Testis (tissue), 3 donors: Measurements from ENCODE around the gene NFATC2. TPM values are rescaled to one million over a fixed set of nuclear protein-coding genes. Genes with fewer than 3 reads are reported as not detected.

Source experiments
- DNase-seq: peaks from one replicate; pipeline ENCODE4 v3.0.0-alpha.2; 2019
- H3K27ac ChIP-seq, 2 donors: fragments of 200-600 bp; sonication (generic); one replicate each; pipeline ENCODE4 v1.5.1; 2019
- H3K27me3 ChIP-seq: fragments of 200-600 bp; sonication (generic); one replicate; pipeline ENCODE4 v1.5.1; 2019
- H3K36me3 ChIP-seq: fragments of 200-600 bp; sonication (generic); one replicate; pipeline ENCODE4 v1.5.1; 2017; ENCODE audit warnings: low read depth; ENCODE audit errors: missing control alignments
- H3K4me1 ChIP-seq: fragments of 200-600 bp; sonication (generic); one replicate; pipeline ENCODE4 v1.5.1; 2019
- H3K4me3 ChIP-seq, 2 donors: fragments of 200-600 bp; sonication (generic); one replicate each; pipeline ENCODE4 v1.5.1; 2017 to 2019
- H3K9me3 ChIP-seq: fragments of 200-600 bp; sonication (generic); one replicate; pipeline ENCODE4 v1.5.1; 2017
- POLR2A ChIP-seq: fragments of 450-650 bp; IDR thresholded peaks from one replicate; pipeline ENCODE4 v1.6.1; 2017; ENCODE audit warnings: antibody characterized with exemption, mild to moderate bottlenecking, moderate library complexity
- WGBS, 2 donors: methylation state at CpG; one replicate each; pipeline ENCODE4 v1.1.5; 2018; 5-methylcytosine and 5-hydroxymethylcytosine counted together
- intact Hi-C: fragments of 100-400 bp; cut with DNase I; formaldehyde crosslinking; loops from one replicate; pipeline ENCODE4 v1.15.1; 2023; ENCODE audit warnings: low total_unique reads
- polyA plus RNA-seq: library from polyadenylated mRNA; stranded (reverse); fragments of 350-450 nt; fragmentation: Illumina TruSeq; extraction: RNeasy Lipid Tissue Mini Kit (QIAGEN cat#74804); gene quantifications from one replicate; pipeline ENCODE4 v1.2.3, GENCODE V29; 2014; ENCODE audit warnings: low read depth, low replicate concordance; ENCODE audit not compliant: insufficient read depth
- total RNA-seq, 2 donors: library from RNA; depleted of rRNA; stranded (reverse); fragments of >200 nt; gene quantifications; one replicate each; pipeline ENCODE4 v1.2.3, GENCODE V29; 2016
- TF ChIP-seq, protein P1 (sequence below), 3 experiments: fragments of 450-650 bp in 2 of 3; fragments of 200-600 bp in 1 of 3; sonication (generic) in 1 of 3; IDR thresholded peaks; one replicate each; pipeline ENCODE4 v1.5.1; 2016 to 2019; ENCODE audit warnings: antibody characterized with exemption in 3 of 3, mild to moderate bottlenecking in 2 of 3, moderate library complexity in 1 of 3

The NFATC2 gene
- total and polyA plus RNA-seq, 3 donors from 2014 or later, result 5.4 to 7.5 (median 6.5) TPM

DNA sequence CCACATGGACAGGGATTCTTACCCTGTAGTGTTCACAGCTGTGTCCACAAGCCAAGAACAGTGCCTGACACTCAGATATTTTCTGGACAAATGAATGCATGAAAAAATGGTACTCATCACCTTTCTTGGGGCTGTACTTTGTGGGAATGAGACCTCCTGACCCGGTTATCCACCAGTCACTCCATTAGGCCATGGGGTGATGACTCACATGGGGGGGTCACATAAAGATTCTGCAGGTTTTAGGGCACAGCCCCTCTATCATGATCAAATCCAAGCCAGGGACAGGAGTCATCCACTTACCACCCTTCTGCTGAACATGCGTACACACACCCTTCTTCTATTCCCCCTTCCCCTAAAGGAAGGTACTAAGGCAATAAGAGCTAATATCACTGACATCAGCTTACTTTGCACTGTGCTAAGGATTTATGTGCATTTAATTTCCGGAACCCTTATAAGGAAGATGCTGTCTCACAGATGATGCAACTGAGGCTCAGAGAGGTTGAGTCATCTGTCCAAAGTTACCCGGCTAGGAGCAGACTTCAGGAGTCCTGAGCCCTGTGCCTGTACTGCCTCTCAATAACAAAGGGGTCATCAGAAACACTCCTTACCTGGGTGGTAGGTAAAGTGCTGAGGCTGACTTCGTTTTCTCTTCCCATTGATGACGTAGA is 107.8 kb downstream of the NFATC2 start:
- intact Hi-C loops, result no loop called here
- no peaks in the 10 kb centered on the region for H3K36me3 ChIP-seq

DNA sequence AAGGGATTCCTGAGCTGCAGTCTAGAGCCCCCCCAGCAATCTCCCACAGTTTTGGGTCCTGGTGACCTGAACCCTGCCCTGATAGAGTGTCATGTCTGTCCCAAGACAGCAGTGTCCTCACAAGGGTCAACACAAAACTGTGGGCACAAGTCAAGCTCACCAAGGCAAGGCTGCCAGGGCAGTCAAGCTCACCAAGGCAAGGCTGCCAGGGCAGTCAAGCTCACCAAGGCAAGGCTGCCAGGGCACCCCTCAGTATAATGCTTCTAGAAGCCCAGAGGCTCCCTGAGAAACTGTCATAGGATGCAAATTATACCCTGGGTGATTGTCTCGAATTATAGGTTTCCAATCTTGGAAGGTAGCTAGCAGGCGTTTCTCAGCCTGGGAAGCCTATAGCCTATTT is 108.5 kb downstream of the NFATC2 start:
- intact Hi-C loops, result no loop called here

More for the DNA sequence above, 107.8 kb downstream of the NFATC2 start:
- no peak for DNase-seq
- Histone ChIP-seq H3K27ac (no peak overlapping the region), H3K27me3 (no peaks in the 10 kb centered on the region), H3K9me3 (no peaks in the 10 kb centered on the region), H3K4me3 (no peak overlapping the region), H3K4me1 (no peaks in the 10 kb centered on the region)
- WGBS, 2 donors, result 90 to 92% methylated on average over 6 of the region's 6 CpGs
- no peak for TF ChIP-seq POLR2A
- TF ChIP-seq, protein P1, sequence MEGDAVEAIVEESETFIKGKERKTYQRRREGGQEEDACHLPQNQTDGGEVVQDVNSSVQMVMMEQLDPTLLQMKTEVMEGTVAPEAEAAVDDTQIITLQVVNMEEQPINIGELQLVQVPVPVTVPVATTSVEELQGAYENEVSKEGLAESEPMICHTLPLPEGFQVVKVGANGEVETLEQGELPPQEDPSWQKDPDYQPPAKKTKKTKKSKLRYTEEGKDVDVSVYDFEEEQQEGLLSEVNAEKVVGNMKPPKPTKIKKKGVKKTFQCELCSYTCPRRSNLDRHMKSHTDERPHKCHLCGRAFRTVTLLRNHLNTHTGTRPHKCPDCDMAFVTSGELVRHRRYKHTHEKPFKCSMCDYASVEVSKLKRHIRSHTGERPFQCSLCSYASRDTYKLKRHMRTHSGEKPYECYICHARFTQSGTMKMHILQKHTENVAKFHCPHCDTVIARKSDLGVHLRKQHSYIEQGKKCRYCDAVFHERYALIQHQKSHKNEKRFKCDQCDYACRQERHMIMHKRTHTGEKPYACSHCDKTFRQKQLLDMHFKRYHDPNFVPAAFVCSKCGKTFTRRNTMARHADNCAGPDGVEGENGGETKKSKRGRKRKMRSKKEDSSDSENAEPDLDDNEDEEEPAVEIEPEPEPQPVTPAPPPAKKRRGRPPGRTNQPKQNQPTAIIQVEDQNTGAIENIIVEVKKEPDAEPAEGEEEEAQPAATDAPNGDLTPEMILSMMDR (IDR thresholded peaks at IDR 0.05), result no peak

DNA sequence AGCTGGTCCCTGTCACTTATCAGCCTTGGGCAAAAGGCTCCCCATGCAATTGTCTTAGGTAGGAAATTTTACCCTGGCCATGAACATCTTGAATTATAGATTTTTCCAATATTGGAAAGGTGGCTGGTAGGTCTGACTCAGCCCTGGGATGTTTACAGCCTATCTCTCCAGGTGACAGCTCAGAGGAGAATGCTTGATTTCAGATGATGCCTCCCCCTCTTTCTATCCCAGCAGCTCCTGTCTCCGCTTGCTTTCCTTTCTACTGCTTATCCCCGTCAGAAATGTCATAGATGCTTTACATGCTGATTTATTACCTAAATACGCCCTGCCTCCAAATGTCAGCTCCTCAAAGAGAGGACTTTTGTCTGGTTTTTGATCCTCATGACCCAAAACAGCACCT is 109.6 kb downstream of the NFATC2 start:
- WGBS, 2 donors, result 92% methylated on average over 3 of the region's 3 CpGs
- peaks cover 13% of the 10 kb centered on the region for H3K4me1 ChIP-seq

More for the DNA sequence above, 108.5 kb downstream of the NFATC2 start:
- no peak overlapping the region for H3K4me3 ChIP-seq
- no peak for DNase-seq
- WGBS, 2 donors, result 88 to 91% methylated on average over 2 of the region's 2 CpGs
- no peaks in the 10 kb centered on the region for H3K27me3 ChIP-seq
- TF ChIP-seq, protein P1 (IDR thresholded peaks at IDR 0.05), result no peak
- TF ChIP-seq POLR2A, result no peak
- no peaks in the 10 kb centered on the region for H3K9me3 ChIP-seq
- no peak overlapping the region for H3K27ac ChIP-seq
- H3K4me1 ChIP-seq, result peaks cover 2% of the 10 kb centered on the region
- no peaks in the 10 kb centered on the region for H3K36me3 ChIP-seq

DNA sequence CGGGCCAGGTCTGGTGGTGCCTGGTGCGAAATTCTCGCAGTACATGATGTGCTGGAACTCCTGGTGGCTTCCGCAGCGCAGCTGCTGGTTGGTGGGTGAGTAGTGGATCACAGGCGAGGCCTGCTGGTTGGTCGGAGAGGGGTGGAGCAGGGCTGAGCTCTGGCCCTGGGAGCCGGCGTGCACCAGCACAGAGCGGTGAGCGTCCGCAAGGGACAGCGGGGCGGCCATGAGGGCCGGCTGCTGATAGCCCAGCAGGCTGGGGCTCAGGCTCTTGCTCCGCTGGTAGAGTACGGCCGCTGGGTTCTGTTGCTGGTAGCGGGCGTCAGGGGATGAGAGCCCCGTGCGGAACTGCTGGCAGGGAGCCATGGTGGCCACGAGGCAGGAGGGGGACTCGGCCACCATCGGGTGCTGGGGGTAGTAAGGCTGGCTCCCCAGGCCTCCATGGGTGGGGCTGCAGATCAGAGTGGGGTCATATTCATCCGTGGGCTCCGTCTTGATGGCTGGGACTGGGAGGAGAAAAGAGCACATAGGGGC is 110.2 kb downstream of the NFATC2 start:
- TF ChIP-seq POLR2A, result no peak
- TF ChIP-seq, protein P1 (IDR thresholded peaks at IDR 0.05), result no peak
- peaks cover 18% of the 10 kb centered on the region for H3K4me1 ChIP-seq
- no peaks in the 10 kb centered on the region for H3K9me3 ChIP-seq
- H3K4me3 ChIP-seq, result no peak overlapping the region
- H3K36me3 ChIP-seq, result no peaks in the 10 kb centered on the region
- DNase-seq, result no peak
- intact Hi-C loops, result no loop called here
- H3K27me3 ChIP-seq, result no peaks in the 10 kb centered on the region
- WGBS, 2 donors, result 94% methylated on average over 11 to 27 of the region's 27 CpGs
- H3K27ac ChIP-seq, result no peak overlapping the region

More for the DNA sequence above, 109.6 kb downstream of the NFATC2 start:
- no peak overlapping the region for H3K27ac ChIP-seq
- H3K9me3 ChIP-seq, result no peaks in the 10 kb centered on the region
- no peaks in the 10 kb centered on the region for H3K36me3 ChIP-seq
- intact Hi-C loops, result no loop called here
- TF ChIP-seq POLR2A, result no peak
- TF ChIP-seq, protein P1 (IDR thresholded peaks at IDR 0.05), result no peak
- H3K4me3 ChIP-seq, result no peak overlapping the region
- no peaks in the 10 kb centered on the region for H3K27me3 ChIP-seq
- DNase-seq, result no peak

DNA sequence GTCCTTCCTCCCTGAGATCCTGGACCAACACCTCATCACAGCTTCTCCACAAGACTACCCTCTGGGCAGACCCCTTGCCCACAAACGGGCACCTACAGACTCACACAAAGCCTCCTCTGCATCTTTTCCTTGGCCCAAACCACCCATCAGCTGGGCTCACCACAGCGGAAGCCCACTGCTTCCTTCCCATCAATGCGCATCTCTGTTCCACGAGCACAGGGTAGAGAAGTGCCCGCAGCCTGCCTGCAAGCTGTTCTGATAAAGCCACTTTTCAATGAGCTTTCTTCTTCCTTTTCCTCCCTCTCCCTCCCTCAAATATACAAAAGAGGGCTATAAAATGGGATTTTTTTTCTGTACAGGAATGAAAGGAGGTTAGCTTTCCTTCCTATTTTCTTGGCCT is 111.2 kb downstream of the NFATC2 start:
- 67 to 79% methylated on average over 5 of the region's 5 CpGs for WGBS, 2 donors
- intact Hi-C loops, result no loop called here
- Histone ChIP-seq H3K9me3 (no peaks in the 10 kb centered on the region), H3K4me1 (peaks cover 18% of the 10 kb centered on the region), H3K36me3 (no peaks in the 10 kb centered on the region), H3K4me3 (no peak overlapping the region), H3K27ac (no peak overlapping the region), H3K27me3 (no peaks in the 10 kb centered on the region)
- no peak for DNase-seq
- no peak for TF ChIP-seq POLR2A
- TF ChIP-seq, protein P1 (IDR thresholded peaks at IDR 0.05), result no peak
